HG03469 (cell line): ENCODE measurements around the gene ETAA1.

Experiments used
- ATAC-seq: cut with Tn5 transposase; IDR thresholded peaks from one replicate; pipeline ENCODE4 v1.9.1; 2021; ENCODE audit warnings: mild to moderate bottlenecking, moderate library complexity, moderate number of reproducible peaks; ENCODE audit not compliant: unreplicated experiment

The ETAA1 gene

DNA sequence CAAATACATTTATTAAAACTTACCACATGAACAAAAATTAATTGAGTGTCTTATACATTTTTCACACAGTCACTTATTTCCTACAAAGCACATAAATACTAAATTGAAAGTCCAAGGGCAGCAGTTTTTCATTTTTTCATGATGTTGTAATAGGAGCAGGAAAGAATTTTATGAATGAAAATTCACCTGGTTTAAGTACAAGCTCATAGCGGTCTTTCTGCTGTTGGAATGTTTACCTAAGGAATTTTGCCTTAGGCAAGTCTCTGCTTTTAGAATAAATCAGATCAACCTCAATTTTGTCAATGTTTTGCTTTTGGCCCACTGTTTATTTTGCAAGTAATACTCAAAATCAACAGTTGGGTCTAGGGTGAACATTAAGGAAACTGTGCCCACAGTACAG, 40.0 kb downstream of the ETAA1 start:
- no peak for ATAC-seq

DNA sequence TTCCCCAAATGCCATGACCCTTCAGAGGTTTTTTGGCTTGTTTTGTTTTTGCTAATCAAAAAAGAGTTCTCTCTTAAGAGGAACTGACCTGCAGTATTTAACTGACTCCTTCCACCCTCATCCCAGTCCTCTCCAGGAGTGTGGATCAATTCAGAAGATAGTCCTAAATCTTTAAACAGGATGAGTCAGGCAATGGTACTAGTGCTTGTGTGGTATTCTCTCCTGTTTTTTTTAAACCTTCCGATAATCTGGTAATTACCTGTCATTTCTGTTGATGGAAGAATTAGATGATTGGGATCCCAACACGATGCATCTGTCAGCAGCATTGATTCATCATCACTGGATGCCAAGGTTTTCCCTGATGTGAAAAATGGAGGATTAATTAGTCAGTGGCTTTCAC, 41.2 kb downstream of the ETAA1 start:
- no peak for ATAC-seq

DNA sequence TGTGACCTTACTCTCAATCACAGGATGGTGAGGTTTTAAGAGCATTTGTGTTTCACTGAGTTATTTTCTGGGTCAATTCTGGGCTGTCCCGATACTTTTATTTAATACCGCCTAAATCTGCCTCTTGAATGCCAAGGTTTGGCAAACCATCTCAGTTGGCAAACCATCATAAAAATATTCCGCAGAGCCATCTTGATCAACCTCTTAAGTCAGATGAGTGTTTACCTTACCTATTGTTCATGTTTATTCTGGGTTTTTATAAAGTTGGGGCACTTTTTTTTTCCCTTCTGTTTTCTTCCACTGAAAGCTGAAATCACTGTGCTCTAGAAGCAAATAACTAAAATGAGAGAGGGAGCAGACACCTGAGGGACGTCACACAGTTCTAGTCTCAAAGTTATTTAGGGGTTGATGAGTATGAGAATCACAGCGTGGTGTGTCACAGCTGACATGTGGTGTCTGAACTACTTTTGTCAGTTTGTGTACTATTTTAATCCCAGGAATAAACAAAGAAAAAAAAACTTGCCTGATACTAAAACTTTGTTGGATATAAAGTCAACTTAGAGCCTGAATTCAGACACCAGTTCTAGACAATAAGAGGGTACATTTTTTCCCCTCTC, 48.6 kb downstream of the ETAA1 start:
- no peak for ATAC-seq

DNA sequence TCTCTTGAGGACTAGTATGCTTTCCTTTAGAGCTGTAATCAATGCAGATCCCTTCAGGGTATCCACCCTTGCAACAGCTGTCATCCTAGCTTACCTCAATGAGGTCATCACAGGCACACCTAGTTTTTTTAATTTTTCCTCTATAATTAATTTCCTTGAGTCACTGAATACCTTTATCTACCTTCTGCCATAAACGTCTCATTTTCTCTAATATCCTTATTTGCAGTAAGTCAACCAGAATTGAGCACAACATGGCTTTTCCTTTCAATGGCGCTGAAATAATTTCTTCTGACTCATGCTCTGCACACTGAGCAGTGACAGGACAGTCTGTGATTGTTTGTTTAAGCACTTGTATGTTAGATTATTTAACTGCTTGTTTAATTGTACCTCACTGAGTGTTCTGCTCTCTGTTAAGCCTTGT, 49.4 kb downstream of the ETAA1 start:
- no peak for ATAC-seq

DNA sequence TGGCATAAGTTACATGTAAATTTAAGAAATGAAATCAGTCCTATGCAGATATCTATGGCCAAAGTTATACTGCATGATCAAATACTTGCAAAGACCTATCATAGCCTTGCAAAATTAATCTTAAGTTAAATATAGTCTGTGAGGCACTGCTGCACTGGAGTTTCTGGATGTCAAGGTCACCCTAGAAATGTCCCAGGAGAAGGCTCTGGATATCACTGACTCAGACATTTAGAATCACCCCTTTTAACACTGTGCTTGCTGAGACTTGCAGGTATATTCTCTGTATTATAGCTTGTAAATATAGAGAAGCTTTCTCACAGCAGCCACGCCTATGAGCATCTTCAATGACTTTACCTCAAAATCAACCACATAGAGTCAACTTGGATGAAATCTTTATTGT, 51.5 kb downstream of the ETAA1 start:
- no peak for ATAC-seq

DNA sequence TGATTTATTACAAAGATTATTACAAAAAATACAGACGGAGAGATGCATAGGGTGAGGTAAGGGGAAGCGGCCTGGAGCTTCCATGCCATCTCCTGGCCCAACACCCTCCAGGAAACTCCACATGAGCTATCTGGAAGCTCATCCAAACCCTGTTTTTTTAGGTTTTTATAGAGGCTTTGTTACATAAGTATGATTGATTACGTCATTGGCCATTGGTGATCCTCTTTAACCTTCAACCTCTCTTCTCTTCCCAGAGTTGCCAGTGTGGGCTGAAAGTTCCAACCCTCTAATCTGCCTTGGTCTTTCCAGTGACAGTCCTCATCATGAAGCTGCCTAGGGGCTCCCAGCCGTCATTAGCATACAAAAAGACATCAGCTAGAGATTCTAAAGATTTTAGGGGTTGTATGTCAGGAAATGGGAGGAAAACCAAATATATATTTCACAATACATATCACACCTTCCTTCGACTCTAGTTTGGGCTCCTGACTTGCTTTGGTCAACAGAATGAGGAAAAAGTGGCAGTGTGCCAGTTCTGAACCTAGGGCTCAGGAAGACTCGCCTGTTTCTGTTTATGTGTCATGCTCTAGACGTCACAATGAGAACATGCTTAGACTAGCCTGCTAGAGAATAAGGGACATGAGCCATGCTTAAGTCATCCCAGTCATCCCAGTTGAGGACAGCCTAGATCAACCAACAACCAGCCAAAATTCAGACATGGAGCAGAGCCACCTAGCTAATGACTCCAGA, 54.1 kb downstream of the ETAA1 start:
- ATAC-seq, result no peak

DNA sequence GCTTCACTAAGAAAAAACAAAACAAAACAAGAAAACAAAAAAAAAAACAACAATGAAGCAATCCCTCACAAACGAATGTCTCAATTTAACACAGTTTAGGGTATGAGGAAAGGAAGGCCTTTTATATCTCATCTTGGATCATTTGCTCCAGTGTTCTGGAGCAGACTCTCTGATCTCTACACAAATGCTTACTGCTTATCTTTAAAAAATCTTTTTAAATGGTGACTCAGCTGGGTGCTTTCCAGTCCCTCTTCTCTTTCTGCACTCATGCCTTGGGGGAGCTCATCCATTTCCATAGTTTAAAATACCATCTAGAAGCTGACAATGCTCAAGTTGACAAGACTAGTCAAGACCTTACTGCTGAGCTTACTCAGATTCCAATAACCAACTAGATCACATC, 56.2 kb downstream of the ETAA1 start:
- no peak for ATAC-seq

DNA sequence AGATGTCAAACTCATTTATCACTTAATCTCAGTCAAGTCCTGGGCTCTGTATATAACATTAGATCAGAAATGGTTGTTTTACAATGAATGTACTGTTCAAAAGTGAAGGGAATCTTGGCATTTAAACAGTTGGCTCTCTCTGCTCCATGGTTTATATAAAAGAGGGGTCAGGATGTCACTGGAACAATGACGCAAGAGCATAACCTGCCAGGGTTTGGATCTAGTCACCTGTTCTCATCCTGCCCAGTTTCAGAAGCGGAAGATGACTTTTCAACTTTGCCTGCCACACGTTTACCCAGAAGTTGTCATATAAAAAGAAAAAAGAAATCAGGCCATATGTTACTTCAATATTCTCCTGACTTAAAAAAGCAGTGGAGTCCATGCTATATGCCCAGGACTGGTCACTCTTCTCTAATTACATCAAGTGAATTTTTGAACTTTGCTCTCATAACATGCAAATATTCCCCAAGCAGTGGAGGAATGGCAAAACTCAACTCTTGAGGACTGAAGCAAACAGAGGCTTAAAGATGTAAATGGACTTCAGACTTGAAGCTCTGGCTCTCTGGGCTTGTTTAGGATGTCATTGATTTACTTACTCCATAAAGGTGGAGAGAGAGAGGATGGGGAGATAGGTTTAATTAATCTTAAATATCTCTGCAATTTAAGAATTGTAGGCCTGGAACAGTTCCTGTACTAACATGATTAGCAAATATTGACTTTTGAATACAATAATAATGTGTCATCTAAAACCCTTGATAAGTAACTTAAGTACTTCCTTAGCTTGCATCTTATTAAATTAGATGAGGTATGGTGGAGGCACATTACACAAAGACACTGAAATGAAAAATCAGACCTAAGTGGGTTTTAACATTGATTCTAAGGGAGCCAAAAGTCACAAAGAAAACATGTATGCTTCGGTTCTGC, 58.3 kb downstream of the ETAA1 start:
- ATAC-seq, result no peak

DNA sequence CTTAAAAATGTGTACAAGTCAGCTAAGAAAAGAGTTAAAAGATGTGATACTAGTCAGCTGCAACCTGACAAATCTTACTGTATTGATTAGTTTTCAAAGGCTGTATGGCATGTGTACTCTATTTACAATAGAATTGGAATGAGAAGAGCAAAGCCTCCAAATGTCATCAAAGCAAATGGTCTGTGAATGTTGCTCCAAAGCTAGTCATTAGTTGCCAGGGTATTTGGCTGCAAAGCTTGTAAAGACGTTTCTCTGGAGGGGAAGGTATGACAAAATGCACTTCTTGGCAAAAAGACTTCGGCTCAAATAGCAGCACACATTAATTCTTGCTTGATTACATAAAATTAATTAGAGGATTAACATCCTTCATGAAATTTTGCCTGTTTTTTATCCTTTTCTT, 59.3 kb downstream of the ETAA1 start:
- ATAC-seq, result no peak

DNA sequence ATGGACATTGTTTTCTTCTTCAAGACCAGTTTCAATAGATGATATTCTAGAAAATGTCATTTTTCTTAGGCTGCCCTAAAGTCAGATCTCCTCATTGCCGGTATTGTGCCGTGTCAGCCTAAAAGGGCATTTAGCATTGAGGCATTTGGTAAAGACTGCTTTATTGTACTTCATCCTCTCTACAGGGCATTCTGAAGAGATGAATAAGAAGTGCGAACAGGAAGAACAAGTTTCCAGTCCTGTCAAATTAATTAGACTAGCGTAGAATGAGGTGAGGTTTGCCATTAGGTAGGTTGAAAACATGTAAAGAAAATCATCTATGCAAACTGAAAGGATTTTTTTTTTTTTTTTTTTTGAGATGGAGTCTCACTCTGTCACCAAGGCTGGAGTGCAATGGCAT, 60.6 kb downstream of the ETAA1 start:
- no peak for ATAC-seq

DNA sequence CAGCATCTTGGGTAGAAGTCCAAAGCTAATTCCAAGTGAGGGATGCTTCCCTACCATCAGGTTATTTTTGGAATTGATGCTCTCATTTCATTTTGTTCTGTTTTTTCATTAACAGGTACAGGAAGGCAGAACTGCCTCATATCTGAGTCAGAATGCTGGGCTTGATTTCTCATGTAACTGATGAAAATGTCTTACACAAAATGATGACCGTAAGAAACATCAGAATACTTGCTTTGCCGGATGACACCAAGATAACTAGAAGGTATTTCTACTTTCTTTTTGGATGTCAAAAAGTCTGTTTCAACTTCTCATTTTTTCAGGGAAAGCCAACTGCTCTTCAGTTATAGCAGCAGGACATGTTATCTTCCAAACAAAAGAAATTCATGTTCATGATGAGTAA, 62.6 kb downstream of the ETAA1 start:
- ATAC-seq, result no peak
